GM18499 (cell line): ENCODE results near the gene AGPAT4.

Source experiments
- ATAC-seq: cut with Tn5 transposase; IDR thresholded peaks from one replicate; pipeline ENCODE4 v1.9.1; 2021; ENCODE audit warnings: moderate number of reproducible peaks; ENCODE audit not compliant: insufficient read depth, unreplicated experiment

AGPAT4 gene

DNA sequence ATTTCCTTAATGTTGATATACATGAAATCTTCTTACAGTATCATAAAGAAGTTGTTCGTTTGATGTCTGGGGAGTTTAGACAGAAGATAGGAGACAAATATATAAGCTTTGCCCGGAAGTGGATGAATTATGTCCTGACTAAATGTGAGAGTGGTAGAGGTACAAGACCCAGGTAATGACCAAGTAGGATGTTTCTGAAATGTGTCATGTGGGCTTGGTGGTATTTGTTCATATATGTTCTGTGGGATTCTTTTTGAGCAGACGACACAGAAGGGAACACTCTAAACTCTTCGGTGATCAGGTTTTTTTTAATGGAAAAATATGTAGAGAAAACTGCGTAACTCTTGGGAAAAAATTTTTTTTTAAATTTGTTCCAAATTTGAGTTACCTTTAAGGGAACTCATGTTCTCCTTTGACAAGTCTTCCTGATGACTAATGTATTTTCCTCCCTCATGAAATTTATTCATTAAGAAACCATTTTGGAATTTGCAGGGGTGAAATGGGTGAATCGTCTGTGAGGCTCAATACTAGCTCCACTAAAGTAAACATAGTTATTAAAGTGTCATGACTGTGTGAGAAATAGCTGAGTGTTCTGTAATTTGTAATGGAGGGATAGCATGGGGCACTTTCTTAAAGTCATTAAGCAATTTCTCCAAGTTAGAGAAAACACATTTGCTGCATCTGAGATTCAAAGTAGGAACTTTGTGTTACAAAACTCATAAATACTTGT is 181.7 kb downstream of the AGPAT4 start:
- ATAC-seq: no peak

GRCh38 chr6:161091151-161091550 is 182.7 kb downstream of the AGPAT4 start:
- ATAC-seq: no peak

GRCh38 chr6:161088676-161089328 is 185.1 kb downstream of the AGPAT4 start:
- no peak for ATAC-seq

GRCh38 chr6:161085246-161085645 is 188.6 kb downstream of the AGPAT4 start:
- no peak for ATAC-seq

DNA sequence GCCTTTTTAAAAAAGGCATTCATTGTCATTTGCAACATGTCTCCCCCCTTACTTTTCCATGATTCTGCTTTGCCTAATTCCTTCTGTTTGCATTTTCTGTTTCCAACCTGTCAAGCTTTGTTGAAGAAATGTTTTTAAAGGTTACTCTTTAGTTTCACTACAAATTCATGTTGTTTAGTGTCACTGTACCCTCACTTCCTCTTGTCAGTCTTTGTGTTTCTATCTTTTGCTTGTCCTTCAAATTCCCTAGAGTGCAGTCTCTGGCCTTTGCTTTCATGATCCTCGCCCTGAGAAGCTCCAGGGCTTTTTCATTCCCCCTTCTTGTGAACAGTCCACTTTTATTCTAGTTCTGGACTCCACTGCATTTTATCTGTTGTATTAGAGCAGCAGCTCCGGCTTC is 191.6 kb downstream of the AGPAT4 start:
- ATAC-seq: no peak

DNA sequence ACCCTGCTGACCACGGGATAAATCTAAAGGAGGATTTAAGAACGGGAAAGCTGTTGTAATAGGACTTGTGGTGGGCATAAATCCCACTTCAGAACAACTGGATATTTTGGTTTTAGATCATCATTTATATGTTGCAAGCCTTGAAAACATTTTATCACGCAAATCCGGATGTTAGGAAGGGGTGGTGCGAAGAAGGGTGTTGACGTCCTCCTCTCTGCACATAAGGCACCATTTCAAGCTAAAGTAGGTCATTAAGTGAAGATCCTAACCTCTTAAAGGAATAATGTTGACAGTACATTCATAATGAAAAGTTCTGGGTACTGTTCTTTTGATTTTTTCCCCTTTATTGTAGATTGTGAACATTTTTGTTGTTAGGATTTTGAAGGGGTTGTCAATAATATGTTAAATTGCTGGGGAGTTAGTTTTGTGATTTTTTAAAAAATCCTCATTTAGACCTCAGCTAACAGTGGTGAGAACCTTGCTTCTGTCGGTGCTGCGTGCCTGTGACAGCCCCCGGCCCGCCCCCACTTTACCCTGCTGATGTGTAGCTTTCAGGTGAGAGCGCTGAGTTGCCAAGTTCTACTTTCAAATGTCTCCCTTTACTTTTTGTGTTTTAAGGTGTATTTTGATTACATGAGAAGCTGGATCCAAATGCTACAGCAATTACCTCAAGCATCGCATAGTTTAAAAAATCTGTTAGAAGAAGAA is 193.4 kb downstream of the AGPAT4 start:
- no peak for ATAC-seq
